Lower leg skin (tissue), 3 donors: ENCODE measurements around the gene LRGUK.

Experiments
- POLR2A ChIP-seq, 2 donors: fragments of 450-650 bp; IDR thresholded peaks; one replicate each; pipeline ENCODE4 v1.6.1; 2016 to 2017; ENCODE audit warnings: antibody characterized with exemption in 2 of 2, mild to moderate bottlenecking in 1 of 2, moderate library complexity in 1 of 2
- TF ChIP-seq, protein P1 (sequence below), 3 donors: fragments of 450-650 bp; IDR thresholded peaks; one replicate each; pipeline ENCODE4 v1.5.1; 2016; ENCODE audit warnings: antibody characterized with exemption in 3 of 3, mild to moderate bottlenecking in 3 of 3, moderate library complexity in 2 of 3

DNA sequence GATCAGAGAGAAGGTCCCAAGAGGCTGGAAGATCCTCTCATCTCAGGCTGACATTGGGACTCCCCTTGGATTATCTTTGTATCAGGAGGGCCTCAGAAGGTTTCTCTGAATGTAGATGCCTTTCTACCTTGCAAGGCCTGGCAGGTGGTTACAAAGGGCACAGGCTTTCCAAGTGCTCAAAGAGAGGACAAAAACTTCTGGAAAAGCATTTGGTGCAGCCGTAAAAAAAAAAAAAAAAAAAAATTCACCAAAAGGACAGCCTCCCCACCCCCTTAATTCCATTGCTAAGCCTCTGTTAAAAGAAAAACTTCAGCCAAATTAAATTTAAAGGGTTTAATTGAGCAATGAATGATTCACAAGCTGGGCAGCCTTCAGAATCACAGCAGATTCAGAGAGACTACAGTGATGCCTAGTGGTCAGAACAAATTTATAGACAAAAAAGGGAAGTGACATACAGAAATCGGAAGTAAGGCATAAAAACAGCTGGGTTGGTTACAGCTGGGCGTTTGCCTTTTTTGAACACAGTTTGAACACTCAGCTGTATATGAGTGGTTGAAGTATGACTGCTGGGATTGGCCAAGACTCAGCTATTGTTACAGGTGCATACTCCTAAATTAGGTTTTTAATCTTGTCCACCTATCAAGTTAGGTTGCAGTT is 42.5 kb upstream of the LRGUK start:
- TF ChIP-seq, protein P1, sequence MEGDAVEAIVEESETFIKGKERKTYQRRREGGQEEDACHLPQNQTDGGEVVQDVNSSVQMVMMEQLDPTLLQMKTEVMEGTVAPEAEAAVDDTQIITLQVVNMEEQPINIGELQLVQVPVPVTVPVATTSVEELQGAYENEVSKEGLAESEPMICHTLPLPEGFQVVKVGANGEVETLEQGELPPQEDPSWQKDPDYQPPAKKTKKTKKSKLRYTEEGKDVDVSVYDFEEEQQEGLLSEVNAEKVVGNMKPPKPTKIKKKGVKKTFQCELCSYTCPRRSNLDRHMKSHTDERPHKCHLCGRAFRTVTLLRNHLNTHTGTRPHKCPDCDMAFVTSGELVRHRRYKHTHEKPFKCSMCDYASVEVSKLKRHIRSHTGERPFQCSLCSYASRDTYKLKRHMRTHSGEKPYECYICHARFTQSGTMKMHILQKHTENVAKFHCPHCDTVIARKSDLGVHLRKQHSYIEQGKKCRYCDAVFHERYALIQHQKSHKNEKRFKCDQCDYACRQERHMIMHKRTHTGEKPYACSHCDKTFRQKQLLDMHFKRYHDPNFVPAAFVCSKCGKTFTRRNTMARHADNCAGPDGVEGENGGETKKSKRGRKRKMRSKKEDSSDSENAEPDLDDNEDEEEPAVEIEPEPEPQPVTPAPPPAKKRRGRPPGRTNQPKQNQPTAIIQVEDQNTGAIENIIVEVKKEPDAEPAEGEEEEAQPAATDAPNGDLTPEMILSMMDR (IDR thresholded peaks at IDR 0.05): no peak
- no peak for TF ChIP-seq POLR2A (IDR thresholded peaks at IDR 0.05)
